IPS-20b (cell line): ENCODE measurements around the gene DNAJC19.
"Not testable (repeated sequence)": the region's sequence is repeated elsewhere in the genome, so short reads cannot be mapped to it uniquely, and the experiment has no call there.

Experiments
- H3K27ac ChIP-seq: one replicate; pipeline ENCODE4 v1.5.1; 2013; ENCODE audit warnings: low read length
- H3K27me3 ChIP-seq: 2 replicates; pipeline ENCODE4 v1.6.1; 2013; ENCODE audit warnings: mild to moderate bottlenecking, low read length, inconsistent platforms; ENCODE audit not compliant: insufficient read depth
- H3K36me3 ChIP-seq: 2 replicates; pipeline ENCODE4 v1.6.1; 2013; ENCODE audit warnings: low read depth, mild to moderate bottlenecking, inconsistent platforms, low read length, moderate library complexity; ENCODE audit not compliant: insufficient read depth
- H3K4me1 ChIP-seq: 2 replicates; pipeline ENCODE4 v1.6.1; 2013; ENCODE audit warnings: mild to moderate bottlenecking, control low read depth, inconsistent platforms, low read length, moderate library complexity; ENCODE audit not compliant: insufficient read depth
- H3K4me3 ChIP-seq: 2 replicates; pipeline ENCODE4 v1.5.1; 2013; ENCODE audit warnings: mild to moderate bottlenecking, low read length, inconsistent platforms
- H3K9ac ChIP-seq: 2 replicates; pipeline ENCODE4 v1.6.1; 2013; ENCODE audit warnings: low read depth, mild to moderate bottlenecking, inconsistent platforms, low read length, moderate library complexity
- H3K9me3 ChIP-seq: 2 replicates; pipeline ENCODE4 v1.6.1; 2013; ENCODE audit warnings: mild to moderate bottlenecking, low read depth, low read length, inconsistent platforms; ENCODE audit not compliant: insufficient read depth

The DNAJC19 gene

DNA sequence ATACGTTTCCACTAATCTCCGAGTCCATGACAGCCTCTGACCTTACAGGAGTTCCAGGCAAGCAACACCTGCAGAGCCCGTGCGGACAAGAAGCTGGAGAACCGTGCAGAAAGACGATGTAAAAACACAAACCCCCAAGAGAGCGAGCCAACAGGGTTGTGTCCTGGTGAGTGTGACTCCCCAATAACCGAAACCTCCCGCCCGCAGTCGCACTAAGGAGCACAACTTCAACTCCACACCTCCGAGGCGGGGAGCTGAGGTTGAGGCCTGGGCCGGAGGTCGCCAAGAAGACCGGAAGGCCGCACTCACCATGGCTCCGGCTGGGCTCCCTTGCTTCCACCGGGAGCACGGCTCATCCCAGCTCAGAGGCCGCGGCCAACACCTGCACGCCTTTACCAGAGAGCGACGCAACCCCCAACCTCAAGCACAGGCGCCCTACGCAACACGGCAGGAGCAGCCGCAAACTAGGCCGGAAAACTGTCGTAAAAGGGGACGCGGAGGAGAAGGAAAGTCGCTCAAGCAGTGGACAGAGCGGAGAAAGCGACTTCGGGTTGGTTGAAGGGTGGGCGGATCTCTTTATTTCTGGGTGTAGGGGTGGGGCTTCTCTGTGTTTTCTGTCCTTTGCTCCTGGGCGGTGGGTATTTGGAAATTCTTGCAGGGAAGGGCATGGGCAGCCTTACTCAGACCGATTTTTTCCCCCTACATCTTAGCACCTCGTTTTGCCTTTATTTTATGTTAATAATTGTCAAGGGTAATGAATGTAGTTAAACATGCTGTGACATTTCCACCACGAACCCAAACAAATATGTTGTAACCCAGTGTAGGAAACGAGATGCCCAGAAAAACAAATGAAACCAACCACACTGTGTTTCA, at the start of gene DNAJC19:
TSS of gene DNAJC19 (minus strand) at position 446 of the 873 bp plus-strand sequence. CDS start at position 312, 134 bp downstream.
- H3K36me3 ChIP-seq = peaks cover 31% of the 10 kb centered on the region
- H3K9me3 ChIP-seq = no peaks in the 10 kb centered on the region
- no peaks in the 10 kb centered on the region; the same call in 1 of the 2 replicates for H3K4me1 ChIP-seq
- H3K27ac ChIP-seq = peak within 1 kb of the TSS; percentile 11
- peak within 1 kb of the TSS; percentile 86 for H3K4me3 ChIP-seq
- peak within 1 kb of the TSS; percentile 88 for H3K9ac ChIP-seq
- H3K27me3 ChIP-seq = no peaks in the 10 kb centered on the region

DNA sequence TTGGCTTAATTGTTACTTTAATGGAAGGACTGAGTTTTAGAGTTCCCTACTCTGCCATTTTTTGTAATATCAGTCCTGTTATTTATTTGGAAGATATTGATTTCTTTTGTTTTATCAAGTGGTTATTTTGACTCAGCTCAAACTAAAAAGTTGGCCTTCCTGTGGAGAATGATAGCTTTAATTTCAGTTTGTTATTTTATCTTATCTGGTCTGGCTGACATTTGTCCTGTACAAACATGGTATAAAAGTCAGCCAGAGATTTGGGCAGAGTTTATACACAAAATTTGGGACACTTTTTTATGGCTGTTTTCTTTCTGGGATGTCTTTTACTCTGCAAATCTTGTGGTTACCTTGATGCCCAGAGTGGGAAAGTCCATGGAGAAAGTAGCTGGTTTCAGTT, 41.4 kb upstream of the DNAJC19 start:
- Histone ChIP-seq H3K27ac (no peak overlapping the region), H3K36me3 (no peaks in the 10 kb centered on the region), H3K27me3 (no peaks in the 10 kb centered on the region)

DNA sequence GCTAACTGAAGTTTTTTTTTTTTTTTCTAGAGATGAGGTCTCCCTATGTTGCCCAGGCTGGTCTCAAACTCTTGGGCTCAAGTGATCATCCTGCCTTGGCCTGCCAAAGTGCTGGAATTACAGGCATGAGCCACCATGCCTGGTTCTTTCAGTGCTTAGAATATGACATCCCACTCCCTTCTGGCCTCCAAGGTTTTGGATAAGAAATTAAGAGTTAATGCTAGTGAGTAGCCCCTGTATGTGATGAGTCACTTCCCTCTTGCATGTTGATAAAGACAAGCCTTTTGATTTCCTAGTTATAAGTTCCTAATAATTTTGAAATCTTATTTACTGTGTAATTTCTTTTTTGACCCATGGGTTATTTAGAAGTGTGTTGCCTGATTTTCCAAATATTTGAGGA, 35.7 kb upstream of the DNAJC19 start:
- Histone ChIP-seq H3K27ac (no peak overlapping the region), H3K27me3 (no peaks in the 10 kb centered on the region), H3K9ac (no peak overlapping the region), H3K9me3 (no peaks in the 10 kb centered on the region; the same call in 1 of the 2 replicates), H3K4me3 (no peak overlapping the region), H3K36me3 (no peaks in the 10 kb centered on the region), H3K4me1 (no peaks in the 10 kb centered on the region)

More for the DNA sequence above, 41.4 kb upstream of the DNAJC19 start:
- Histone ChIP-seq H3K4me3 (no peak overlapping the region), H3K9ac (no peak overlapping the region), H3K4me1 (no peaks in the 10 kb centered on the region), H3K9me3 (no peaks in the 10 kb centered on the region)

DNA sequence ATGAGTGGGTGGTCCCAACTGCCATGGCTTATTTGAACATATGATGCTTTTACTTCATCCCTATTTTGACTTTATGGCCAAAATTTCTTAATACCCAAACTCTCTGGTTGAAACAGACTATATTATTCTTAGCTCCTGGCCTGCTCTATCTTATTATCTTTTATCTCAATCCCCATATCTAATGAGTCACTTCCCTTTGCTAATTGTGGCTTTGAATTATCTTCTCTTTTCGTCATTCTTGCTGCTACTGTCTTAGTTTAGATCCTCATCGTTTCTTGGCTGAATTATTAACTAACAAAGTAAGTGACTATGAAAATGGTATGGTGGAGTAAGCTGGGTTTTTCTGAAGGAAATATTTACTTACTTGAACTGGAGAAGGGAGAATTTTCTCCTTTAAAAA, 28.2 kb upstream of the DNAJC19 start:
- H3K27ac ChIP-seq = no peak overlapping the region
- no peak overlapping the region for H3K9ac ChIP-seq
- H3K27me3 ChIP-seq = no peaks in the 10 kb centered on the region
- no peaks in the 10 kb centered on the region for H3K4me1 ChIP-seq
- no peaks in the 10 kb centered on the region for H3K36me3 ChIP-seq
- no peaks in the 10 kb centered on the region for H3K9me3 ChIP-seq
- no peak overlapping the region for H3K4me3 ChIP-seq

DNA sequence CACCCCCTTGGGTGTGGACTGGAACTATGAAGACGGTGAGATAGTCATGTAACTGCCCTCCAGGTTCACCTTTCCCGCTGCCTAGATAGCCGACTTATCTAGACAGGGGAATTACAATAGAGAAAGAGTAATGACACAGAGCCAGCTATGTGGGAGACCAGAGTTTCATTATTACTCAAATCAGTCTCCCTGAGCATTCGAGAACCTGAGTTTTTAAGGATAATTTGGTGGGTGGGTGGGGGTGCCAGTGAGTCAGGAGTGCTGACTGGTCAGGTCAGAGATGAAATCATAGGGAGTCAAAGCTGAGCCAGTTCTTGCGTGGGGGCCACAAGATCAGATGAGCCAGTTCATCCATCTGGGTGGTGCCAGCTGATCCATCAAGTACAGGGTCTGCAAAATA, 19.7 kb upstream of the DNAJC19 start:
- peaks cover 7% of the 10 kb centered on the region; the same call in 1 of the 2 replicates for H3K4me1 ChIP-seq
- H3K27ac ChIP-seq = no peak overlapping the region
- no peaks in the 10 kb centered on the region for H3K9me3 ChIP-seq
- H3K36me3 ChIP-seq = no peaks in the 10 kb centered on the region
- H3K27me3 ChIP-seq = no peaks in the 10 kb centered on the region
- H3K9ac ChIP-seq = no peak overlapping the region
- no peak overlapping the region for H3K4me3 ChIP-seq

DNA sequence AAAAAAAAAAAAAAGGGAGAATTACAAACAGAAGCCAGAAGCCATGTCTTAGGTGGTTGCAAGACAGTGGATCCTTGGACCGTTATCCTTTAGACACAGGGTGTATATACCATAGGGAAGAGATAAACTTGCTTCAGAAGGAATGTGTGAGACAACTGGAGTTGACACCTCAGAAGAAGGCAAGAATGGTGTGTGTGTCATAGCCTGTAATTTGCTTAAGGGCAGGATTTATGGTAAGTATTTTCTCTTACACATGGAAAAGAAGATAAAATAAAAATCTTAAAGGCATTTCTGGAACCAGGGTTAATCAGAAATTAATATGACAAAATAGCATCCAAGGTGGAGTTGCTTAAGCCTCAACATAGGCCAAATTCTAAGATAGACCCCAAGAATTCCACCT, 19.3 kb upstream of the DNAJC19 start:
- Histone ChIP-seq H3K36me3 (no peaks in the 10 kb centered on the region), H3K27ac (no peak overlapping the region), H3K27me3 (no peaks in the 10 kb centered on the region), H3K9ac (no peak overlapping the region), H3K9me3 (no peaks in the 10 kb centered on the region), H3K4me1 (peaks cover 7% of the 10 kb centered on the region; the same call in 1 of the 2 replicates), H3K4me3 (no peak overlapping the region)

DNA sequence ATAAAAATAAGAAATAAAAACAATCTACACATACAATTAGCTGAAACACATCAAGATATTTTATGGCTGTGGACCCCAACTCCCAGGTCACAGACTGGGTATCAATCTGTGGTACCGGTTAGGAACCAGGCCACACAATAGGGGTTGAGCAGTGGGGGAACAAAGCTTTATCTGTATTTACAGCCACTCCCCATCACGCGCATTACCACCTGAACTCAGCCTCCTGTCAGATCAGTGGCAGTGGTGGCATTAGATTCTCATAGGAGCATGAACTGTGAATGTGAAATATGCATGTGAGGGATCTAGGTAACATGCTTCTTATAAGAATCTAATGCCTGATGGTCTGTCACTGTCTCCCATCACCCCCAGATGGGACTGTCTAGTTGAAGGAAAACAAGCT, 17.7 kb upstream of the DNAJC19 start:
- Histone ChIP-seq H3K27ac (no peak overlapping the region), H3K9ac (no peak overlapping the region), H3K4me3 (no peak overlapping the region), H3K4me1 (peaks cover 7% of the 10 kb centered on the region; the same call in 1 of the 2 replicates), H3K9me3 (no peaks in the 10 kb centered on the region), H3K27me3 (no peaks in the 10 kb centered on the region), H3K36me3 (no peaks in the 10 kb centered on the region)

DNA sequence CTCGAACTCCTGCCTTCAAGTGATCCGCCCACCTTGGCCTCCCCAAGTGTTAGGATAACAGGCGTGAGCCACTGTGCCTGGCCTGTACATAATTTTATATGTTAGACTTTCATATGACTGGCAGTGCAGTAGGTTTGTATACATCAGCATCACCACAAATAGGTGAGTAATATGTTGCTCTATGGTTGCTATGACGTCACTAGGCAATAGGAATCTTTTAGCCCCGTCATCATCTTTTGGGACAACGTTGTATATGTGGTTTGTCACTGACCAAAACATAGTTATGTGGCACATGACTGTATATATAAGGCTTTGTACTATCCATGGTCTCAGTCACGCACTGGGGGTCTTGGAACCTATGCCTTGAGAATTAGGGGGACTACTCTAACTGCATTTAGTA, 17.0 kb upstream of the DNAJC19 start:
- Histone ChIP-seq H3K4me3 (no peak overlapping the region), H3K27me3 (no peaks in the 10 kb centered on the region), H3K9me3 (no peaks in the 10 kb centered on the region), H3K36me3 (no peaks in the 10 kb centered on the region), H3K9ac (no peak overlapping the region), H3K27ac (no peak overlapping the region), H3K4me1 (peaks cover 7% of the 10 kb centered on the region; the same call in 1 of the 2 replicates)

DNA sequence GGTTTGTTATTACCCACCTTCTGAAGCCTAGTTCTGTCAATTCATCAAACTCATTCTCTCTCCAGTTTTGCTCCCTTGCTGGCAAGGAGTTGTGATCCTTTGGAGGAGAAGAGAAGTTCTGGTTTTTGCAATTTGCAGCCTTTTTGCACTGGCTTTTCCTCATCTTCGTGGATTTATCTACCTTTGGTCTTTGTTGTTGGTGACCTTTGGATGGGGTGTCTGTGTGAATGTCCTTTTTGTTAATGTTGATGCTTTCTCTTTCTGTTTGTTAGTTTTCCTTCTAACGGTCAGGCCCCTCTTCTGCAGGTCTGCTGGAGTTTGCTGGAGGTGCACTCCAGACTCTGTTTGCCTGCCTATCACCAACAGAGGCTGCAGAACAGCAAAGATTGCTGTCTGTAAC, 13.9 kb upstream of the DNAJC19 start:
- H3K27ac ChIP-seq, H3K27me3 ChIP-seq, H3K4me1 ChIP-seq, H3K36me3 ChIP-seq, H3K9me3 ChIP-seq, H3K9ac ChIP-seq, H3K4me3 ChIP-seq: not testable (repeated sequence)

DNA sequence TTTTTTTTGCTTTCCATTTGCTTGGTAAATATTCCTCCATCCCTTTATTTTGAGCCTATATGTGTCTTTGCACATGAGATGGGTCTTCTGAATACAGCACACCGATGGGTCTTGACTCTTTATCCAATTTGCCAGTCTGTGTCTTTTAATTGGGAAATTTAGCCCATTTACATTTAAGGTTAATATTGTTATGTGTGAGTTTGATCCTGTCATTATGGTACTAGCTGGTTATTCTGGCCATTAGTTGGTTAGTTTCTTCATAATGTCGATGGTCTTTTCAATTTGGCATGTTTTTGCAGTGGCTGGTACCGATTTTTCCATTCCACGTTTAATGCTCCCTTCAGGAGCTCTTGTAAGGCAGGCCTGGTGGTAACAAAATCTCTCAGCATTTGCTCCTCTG, 12.8 kb upstream of the DNAJC19 start:
- H3K9me3 ChIP-seq, H3K36me3 ChIP-seq, H3K4me1 ChIP-seq: not testable (repeated sequence)

DNA sequence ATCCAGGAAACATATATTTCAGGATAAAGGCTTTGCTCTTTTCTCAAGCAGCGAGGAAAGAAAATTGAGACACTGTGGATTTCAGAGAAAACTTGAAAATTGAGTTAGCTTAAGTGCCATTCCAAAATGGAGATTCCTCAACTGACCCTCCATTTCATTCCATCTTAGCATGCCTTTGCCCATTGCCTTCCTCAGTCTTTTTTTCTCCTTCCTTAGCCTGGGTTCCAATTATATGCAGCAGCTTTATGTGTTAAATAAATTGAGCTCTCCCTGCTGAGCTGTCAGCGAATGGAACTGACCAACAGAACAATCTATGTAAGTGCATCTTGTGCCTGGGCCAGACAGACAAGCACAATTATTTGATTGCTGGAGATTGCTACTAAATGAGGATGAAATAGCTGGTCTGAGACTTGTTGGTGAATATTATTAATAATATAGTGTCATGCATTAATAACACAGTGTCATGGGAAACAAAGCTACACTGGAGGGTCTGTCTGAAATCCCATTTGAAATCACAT, 6.9 kb upstream of the DNAJC19 start:
- Histone ChIP-seq H3K4me1 (no peaks in the 10 kb centered on the region), H3K4me3 (no peak overlapping the region)

More for the DNA sequence above, 12.8 kb upstream of the DNAJC19 start:
- not testable (repeated sequence) for H3K4me3 ChIP-seq, H3K9ac ChIP-seq, H3K27ac ChIP-seq, H3K27me3 ChIP-seq

DNA sequence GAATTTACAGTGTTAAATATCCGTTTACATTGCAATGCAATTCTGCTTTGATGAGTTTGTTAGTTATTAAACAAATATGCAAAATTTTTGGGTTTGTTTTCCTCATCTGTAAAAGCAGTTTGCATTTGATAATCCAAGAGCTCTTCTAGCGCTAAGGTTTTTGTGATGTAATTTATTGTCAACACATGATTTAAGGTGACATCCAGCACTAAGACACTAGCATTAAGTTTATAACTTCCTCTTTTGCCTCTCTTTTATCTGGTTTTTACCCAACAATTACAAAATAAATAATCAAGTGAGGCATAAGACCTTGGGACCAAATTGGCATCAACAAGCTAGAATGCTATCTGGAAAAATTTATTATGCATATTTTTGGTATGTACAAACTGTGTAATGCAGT, 969 bp upstream of the DNAJC19 start:
- Histone ChIP-seq H3K4me3 (peak overlapping the region; percentile 86), H3K9ac (peak overlapping the region; percentile 76; the same call in 1 of the 2 replicates), H3K27me3 (no peaks in the 10 kb centered on the region), H3K4me1 (no peaks in the 10 kb centered on the region; the same call in 1 of the 2 replicates), H3K27ac (no peak overlapping the region), H3K36me3 (peaks cover 23% of the 10 kb centered on the region), H3K9me3 (no peaks in the 10 kb centered on the region)

More for the DNA sequence above, 6.9 kb upstream of the DNAJC19 start:
- Histone ChIP-seq H3K36me3 (no peaks in the 10 kb centered on the region), H3K27me3 (no peaks in the 10 kb centered on the region), H3K9ac (no peak overlapping the region), H3K9me3 (no peaks in the 10 kb centered on the region), H3K27ac (no peak overlapping the region)
